ENCODE results near the gene CCSER1. TPM values are rescaled to one million over a fixed set of nuclear protein-coding genes. Genes with fewer than 3 reads are reported as not detected.

Gene CCSER1
- total RNA-seq, 2 experiments from 2014 or later, result not detected

GRCh38 chr4:91470671-91471070, 1343.5 kb downstream of the CCSER1 start:
- no peaks in the 10 kb centered on the region for H3K9me2 ChIP-seq (ENCODE audit: insufficient read depth, low read length)
- ChIA-PET CTCF (ENCODE audit: unreplicated experiment) (no interaction called here), POLR2A (no interaction called here)
- no peaks in the 10 kb centered on the region for H3K36me3 ChIP-seq (ENCODE audit: insufficient read depth, low read length)
- H3K4me1 ChIP-seq (ENCODE audit: insufficient read depth, low read length, poor library complexity, severe bottlenecking), result no peaks in the 10 kb centered on the region
- H3K9me3 ChIP-seq (ENCODE audit: low read length), result no peaks in the 10 kb centered on the region
- H4K20me1 ChIP-seq (ENCODE audit: insufficient read depth, low read length), result no peaks in the 10 kb centered on the region
- no peak overlapping the region for H3K4me2 ChIP-seq (ENCODE audit: low read length)
- no peak overlapping the region for H2AFZ ChIP-seq (ENCODE audit: low read length)
- H3K27ac ChIP-seq (ENCODE audit: low read depth, low read length, poor library complexity, severe bottlenecking), result no peak overlapping the region
- no peak overlapping the region for H3K4me3 ChIP-seq (ENCODE audit: low read depth, low read length, poor library complexity, severe bottlenecking)
- intact Hi-C loops (cut with micrococcal nuclease; ENCODE audit: unreplicated experiment), result no loop called here
- no peak for DNase-seq (ENCODE audit: low spot score)
- no TSS peak for BruUV-seq (replicated peaks)
- no peaks in the 10 kb centered on the region for H3K79me2 ChIP-seq (ENCODE audit: insufficient read depth, low read depth, low read length)
- TF ChIP-seq, protein P1, sequence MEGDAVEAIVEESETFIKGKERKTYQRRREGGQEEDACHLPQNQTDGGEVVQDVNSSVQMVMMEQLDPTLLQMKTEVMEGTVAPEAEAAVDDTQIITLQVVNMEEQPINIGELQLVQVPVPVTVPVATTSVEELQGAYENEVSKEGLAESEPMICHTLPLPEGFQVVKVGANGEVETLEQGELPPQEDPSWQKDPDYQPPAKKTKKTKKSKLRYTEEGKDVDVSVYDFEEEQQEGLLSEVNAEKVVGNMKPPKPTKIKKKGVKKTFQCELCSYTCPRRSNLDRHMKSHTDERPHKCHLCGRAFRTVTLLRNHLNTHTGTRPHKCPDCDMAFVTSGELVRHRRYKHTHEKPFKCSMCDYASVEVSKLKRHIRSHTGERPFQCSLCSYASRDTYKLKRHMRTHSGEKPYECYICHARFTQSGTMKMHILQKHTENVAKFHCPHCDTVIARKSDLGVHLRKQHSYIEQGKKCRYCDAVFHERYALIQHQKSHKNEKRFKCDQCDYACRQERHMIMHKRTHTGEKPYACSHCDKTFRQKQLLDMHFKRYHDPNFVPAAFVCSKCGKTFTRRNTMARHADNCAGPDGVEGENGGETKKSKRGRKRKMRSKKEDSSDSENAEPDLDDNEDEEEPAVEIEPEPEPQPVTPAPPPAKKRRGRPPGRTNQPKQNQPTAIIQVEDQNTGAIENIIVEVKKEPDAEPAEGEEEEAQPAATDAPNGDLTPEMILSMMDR (conservative IDR thresholded peaks at IDR 0.05; ENCODE audit: low read length), result no peak
- TF ChIP-seq EZH2phosphoT487 (IDR thresholded peaks at IDR 0.05; ENCODE audit: borderline replicate concordance, low read depth, low read length), result no peak

GRCh38 chr4:91471280-91471679, 1344.1 kb downstream of the CCSER1 start:
- ChIA-PET POLR2A (no interaction called here), CTCF (ENCODE audit: unreplicated experiment) (no interaction called here)
- TF ChIP-seq, protein P1 (conservative IDR thresholded peaks at IDR 0.05; ENCODE audit: low read length), result no peak
- TF ChIP-seq EZH2phosphoT487 (IDR thresholded peaks at IDR 0.05; ENCODE audit: borderline replicate concordance, low read depth, low read length), result no peak

DNA sequence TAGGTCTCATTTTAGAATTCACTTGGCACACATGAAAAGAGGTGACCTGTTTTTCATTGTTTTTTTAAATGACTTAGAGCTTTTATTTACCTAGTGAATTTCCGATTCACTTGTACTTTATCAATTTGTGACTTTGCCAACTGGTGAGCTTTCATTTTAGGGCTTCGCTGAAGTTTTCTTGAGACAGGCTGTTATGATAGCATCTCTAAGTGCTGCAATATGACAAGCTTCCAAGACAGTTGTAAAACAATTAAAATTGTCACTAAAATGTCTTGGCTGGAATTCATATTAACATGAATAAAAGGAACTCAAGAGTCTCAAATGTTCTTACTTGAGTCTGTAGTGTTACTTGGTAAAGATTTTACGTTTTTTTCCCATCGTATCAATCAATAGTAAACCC, 1344.9 kb downstream of the CCSER1 start:
- intact Hi-C loops (cut with micrococcal nuclease; ENCODE audit: unreplicated experiment), result no loop called here

More at GRCh38 chr4:91471280-91471679, 1344.1 kb downstream of the CCSER1 start:
- intact Hi-C loops (cut with micrococcal nuclease; ENCODE audit: unreplicated experiment), result no loop called here
- Histone ChIP-seq H3K27ac (ENCODE audit: low read depth, low read length, poor library complexity, severe bottlenecking) (no peak overlapping the region), H4K20me1 (ENCODE audit: insufficient read depth, low read length) (no peaks in the 10 kb centered on the region), H3K4me3 (ENCODE audit: low read depth, low read length, poor library complexity, severe bottlenecking) (no peak overlapping the region), H3K9me3 (ENCODE audit: low read length) (no peaks in the 10 kb centered on the region), H2AFZ (ENCODE audit: low read length) (no peak overlapping the region), H3K9me2 (ENCODE audit: insufficient read depth, low read length) (no peaks in the 10 kb centered on the region), H3K4me1 (ENCODE audit: insufficient read depth, low read length, poor library complexity, severe bottlenecking) (no peaks in the 10 kb centered on the region), H3K36me3 (ENCODE audit: insufficient read depth, low read length) (no peaks in the 10 kb centered on the region), H3K79me2 (ENCODE audit: insufficient read depth, low read depth, low read length) (no peaks in the 10 kb centered on the region), H3K4me2 (ENCODE audit: low read length) (no peak overlapping the region)
- no peak for DNase-seq (ENCODE audit: low spot score)
- no TSS peak for BruUV-seq (replicated peaks)

More for the DNA sequence above, 1344.9 kb downstream of the CCSER1 start:
- Histone ChIP-seq H4K20me1 (ENCODE audit: insufficient read depth, low read length) (no peaks in the 10 kb centered on the region), H3K4me2 (ENCODE audit: low read length) (no peak overlapping the region), H3K4me1 (ENCODE audit: insufficient read depth, low read length, poor library complexity, severe bottlenecking) (no peaks in the 10 kb centered on the region), H3K9me2 (ENCODE audit: insufficient read depth, low read length) (no peaks in the 10 kb centered on the region), H3K4me3 (ENCODE audit: low read depth, low read length, poor library complexity, severe bottlenecking) (no peak overlapping the region), H3K9me3 (ENCODE audit: low read length) (no peaks in the 10 kb centered on the region), H3K27ac (ENCODE audit: low read depth, low read length, poor library complexity, severe bottlenecking) (no peak overlapping the region), H3K36me3 (ENCODE audit: insufficient read depth, low read length) (no peaks in the 10 kb centered on the region), H2AFZ (ENCODE audit: low read length) (no peak overlapping the region), H3K79me2 (ENCODE audit: insufficient read depth, low read depth, low read length) (no peaks in the 10 kb centered on the region)
- DNase-seq (ENCODE audit: low spot score), result no peak
- ChIA-PET POLR2A (no interaction called here), CTCF (ENCODE audit: unreplicated experiment) (no interaction called here)
- BruUV-seq (replicated peaks), result no TSS peak
- TF ChIP-seq EZH2phosphoT487 (IDR thresholded peaks at IDR 0.05; ENCODE audit: borderline replicate concordance, low read depth, low read length), result no peak
- TF ChIP-seq, protein P1 (conservative IDR thresholded peaks at IDR 0.05; ENCODE audit: low read length), result no peak
